NCI-H1436 treated with DMSO at 0.1 percent for 48 hours (cell line): ENCODE results near the gene PJA2.
"Not testable (repeated sequence)": the region's sequence is repeated elsewhere in the genome, so short reads cannot be mapped to it uniquely, and the experiment has no call there.

ENCODE experiments used
- DNase-seq: peaks from one replicate; lab custom pipeline; 2025; lab: John Stamatoyannopoulos, UW

Gene PJA2

GRCh38 chr5:109309326-109310063 is 100.3 kb downstream of the PJA2 start:
- DNase-seq = no peak

GRCh38 chr5:109307951-109308350 is 101.8 kb downstream of the PJA2 start:
- DNase-seq = no peak

- no peak for DNase-seq
These were observed 102.3 kb downstream of the PJA2 start for GRCh38 chr5:109307456-109307855.

- no peak for DNase-seq
These were observed 104.4 kb downstream of the PJA2 start for GRCh38 chr5:109305352-109305751.

GRCh38 chr5:109304309-109304708 is 105.5 kb downstream of the PJA2 start:
- no peak for DNase-seq

- DNase-seq = no peak
These were observed 109.4 kb downstream of the PJA2 start for GRCh38 chr5:109300367-109300766.

GRCh38 chr5:109299557-109299956 is 110.2 kb downstream of the PJA2 start:
- DNase-seq = no peak

GRCh38 chr5:109298794-109299193 is 111.0 kb downstream of the PJA2 start:
- no peak for DNase-seq

GRCh38 chr5:109297900-109298299 is 111.9 kb downstream of the PJA2 start:
- DNase-seq = no peak

- DNase-seq = no peak
These were observed 118.7 kb downstream of the PJA2 start for GRCh38 chr5:109291090-109291489.

- no peak for DNase-seq
These were observed 119.5 kb downstream of the PJA2 start for GRCh38 chr5:109290231-109290630.

GRCh38 chr5:109286628-109287027 is 123.1 kb downstream of the PJA2 start:
- DNase-seq = not testable (repeated sequence)
